GM12878 (cell line): ENCODE results near the gene NOVA2. TPM values are rescaled to one million over a fixed set of nuclear protein-coding genes. Genes with fewer than 3 reads are reported as not detected.

ENCODE experiments used
- ATAC-seq: fragments of 200-7000 bp; cut with Tn5 transposase; 3 replicates; pipeline ENCODE4 v1.9.1; 2020; ENCODE audit warnings: mild to moderate bottlenecking, moderate library complexity
- BruUV-seq: library from RNA; stranded (reverse); fragments of 400-500 nt; replicated peaks from 2 replicates; lab custom pipeline; 2021; lab: Mats Ljungman, UMichigan
- CTCF ChIA-PET: fragments of 300-600 bp; sonication (Branson Sonifier 250); formaldehyde crosslinking; extraction: SDS; loops from one replicate; lab custom pipeline; 2021; ENCODE audit warnings: inconsistent platforms; lab: Yijun Ruan, JAX
- POLR2A ChIA-PET: fragments of 350-600 bp; formaldehyde crosslinking; extraction: SDS; loops from one replicate; lab custom pipeline; 2021; ENCODE audit warnings: inconsistent platforms; lab: Charles Lee
- RAD21 ChIA-PET: fragments of 300-600 bp; sonication (Branson Sonifier 250); formaldehyde crosslinking; loops from one replicate; lab custom pipeline; 2023; ENCODE audit warnings: antibody characterized with exemption; ENCODE audit not compliant: unreplicated experiment; lab: Charles Lee
- SMC1A ChIA-PET: fragments of 300-600 bp; sonication (Branson Sonifier 250); formaldehyde crosslinking; loops from one replicate; lab custom pipeline; 2023; ENCODE audit not compliant: unreplicated experiment, uncharacterized antibody; lab: Charles Lee
- DNase-seq: peaks from one replicate; pipeline ENCODE4 v3.0.0-alpha.2; 2011; ENCODE audit warnings: low read depth, low spot score
- FAIRE-seq: peaks from 3 replicates; lab custom pipeline; 2011; peaks lifted over from hg19 to GRCh38; lab: Jason Lieb, UNC
- H2AFZ ChIP-seq: 2 replicates; pipeline ENCODE4 v1.6.0; 2011; ENCODE audit warnings: low read depth, low read length, control low read depth; ENCODE audit not compliant: control insufficient read depth
- H3K27ac ChIP-seq: 2 replicates; pipeline ENCODE4 v1.5.1; 2011; ENCODE audit warnings: control low read depth; ENCODE audit not compliant: control insufficient read depth, insufficient read depth
- H3K27me3 ChIP-seq, 2 experiments: replicated peaks in 1 of 2; 2 replicates each; pipeline versions ENCODE4 v1.6.0 to v1.6.1; 2011; ENCODE audit warnings: low read length in 1 of 2; ENCODE audit not compliant: control insufficient read depth in 2 of 2, insufficient read depth in 2 of 2
- H3K36me3 ChIP-seq, 2 experiments: 2 replicates each; pipeline ENCODE4 v1.5.1; 2011; ENCODE audit warnings: low read length in 1 of 2; ENCODE audit not compliant: control insufficient read depth in 2 of 2, insufficient read depth in 2 of 2
- H3K4me1 ChIP-seq: 2 replicates; pipeline ENCODE4 v1.6.1; 2011; ENCODE audit warnings: mild to moderate bottlenecking, low read length, moderate library complexity, mixed read lengths; ENCODE audit not compliant: control insufficient read depth, insufficient read depth
- H3K4me2 ChIP-seq: 2 replicates; pipeline ENCODE4 v1.6.0; 2011; ENCODE audit warnings: control low read depth; ENCODE audit not compliant: control insufficient read depth, insufficient read depth
- H3K4me3 ChIP-seq: fragments of 200-600 bp; sonication (generic); 2 replicates; pipeline ENCODE4 v1.5.1; 2016
- H3K79me2 ChIP-seq: 2 replicates; pipeline ENCODE4 v1.6.0; 2011; ENCODE audit warnings: low read length; ENCODE audit not compliant: control insufficient read depth, insufficient read depth
- H3K9ac ChIP-seq: 2 replicates; pipeline ENCODE4 v1.8.0; 2011; ENCODE audit warnings: low read length, control low read depth, mixed read lengths; ENCODE audit not compliant: control insufficient read depth, insufficient read depth
- H3K9me3 ChIP-seq: replicated peaks from 3 replicates; pipeline ENCODE4 v1.5.1; 2011; ENCODE audit warnings: mild to moderate bottlenecking, low read length; ENCODE audit not compliant: control insufficient read depth, insufficient read depth
- H4K20me1 ChIP-seq: 2 replicates; pipeline ENCODE4 v1.6.0; 2011; ENCODE audit not compliant: control insufficient read depth, insufficient read depth
- CREB1 ChIP-seq: IDR thresholded peaks from 2 replicates; pipeline ENCODE4 v1.6.1; 2012; ENCODE audit warnings: low read depth, mild to moderate bottlenecking, inconsistent platforms
- ESRRA ChIP-seq: IDR thresholded peaks from 2 replicates; pipeline ENCODE4 v1.6.1; 2012; ENCODE audit warnings: mild to moderate bottlenecking, low read length, improper control_type of control experiment
- FOXK2 ChIP-seq: fragments of 450-650 bp; IDR thresholded peaks from 2 replicates; pipeline ENCODE4 v1.6.1; 2017; ENCODE audit warnings: mild to moderate bottlenecking, moderate library complexity
- IRF3 ChIP-seq: fragments of 450-650 bp; IDR thresholded peaks from 2 replicates; pipeline ENCODE4 v1.6.1; 2014; ENCODE audit warnings: mild to moderate bottlenecking
- RAD21 ChIP-seq: IDR thresholded peaks from 2 replicates; pipeline ENCODE4 v1.6.1; 2011; ENCODE audit warnings: mild to moderate bottlenecking, low read depth, low read length, moderate library complexity; ENCODE audit not compliant: insufficient read depth
- RUNX3 ChIP-seq: IDR thresholded peaks from 2 replicates; pipeline ENCODE4 v1.6.1; 2012; ENCODE audit warnings: low read length, inconsistent platforms
- TARDBP ChIP-seq: IDR thresholded peaks from 2 replicates; pipeline ENCODE4 v1.6.1; 2016; ENCODE audit warnings: borderline replicate concordance
- TCF12 ChIP-seq: IDR thresholded peaks from 2 replicates; pipeline ENCODE4 v1.6.1; 2011; ENCODE audit warnings: low read depth, mild to moderate bottlenecking, low read length
- USF2 ChIP-seq: IDR thresholded peaks from 2 replicates; pipeline ENCODE4 v1.6.1; 2011; ENCODE audit warnings: low read depth, low read length, improper control_type of control experiment, borderline replicate concordance
- WGBS: methylation state at CpG from one replicate; pipeline ENCODE4 v1.1.6; 2016; ENCODE audit warnings: low lambda C conversion rate; ENCODE audit not compliant: insufficient replicate concordance, insufficient coverage; ENCODE audit errors: missing lambda C conversion rate; 5-methylcytosine and 5-hydroxymethylcytosine counted together
- in situ Hi-C: fragments of 300-500 bp; cut with MboI; formaldehyde crosslinking; loops from 9 replicates; pipeline ENCODE4 v1.14.3; 2018; ENCODE audit warnings: mixed read lengths
- intact Hi-C: fragments of 100-400 bp; cut with micrococcal nuclease; formaldehyde crosslinking; loops from one replicate; pipeline ENCODE4 v1.14.2; 2022; ENCODE audit not compliant: unreplicated experiment
- polyA plus RNA-seq, 11 experiments: library from polyadenylated mRNA; depleted of rRNA in 4 of 11; unstranded in 6 of 11; stranded (reverse) in 5 of 11; fragments of >200 nt; fragmentation: Nextera tagmentation in 4 of 11; fragmentation: Illumina TruSeq in 1 of 11; extraction: Ambion mirVana in 4 of 11; extraction: Trizol in 1 of 11; gene quantifications; 1 replicate in 1 of 11; 2 replicates in 10 of 11; pipeline versions ENCODE4 v1.2.1 to v1.2.3, GENCODE V29; 2011 to 2016; ENCODE audit warnings: inconsistent platforms in 2 of 11, missing spikeins in 2 of 11, low read depth in 1 of 11
- total RNA-seq, 4 experiments: library from RNA; depleted of rRNA in 3 of 4; stranded (reverse); fragments of >200 nt in 3 of 4; fragmentation: Illumina TruSeq in 1 of 4; extraction: Trizol in 1 of 4; gene quantifications; 2 replicates each; pipeline versions ENCODE4 v1.2.1 to v1.2.3, GENCODE V29; 2013 to 2021

NOVA2 gene
- total and polyA plus RNA-seq, 10 of the 15 experiments (the other 5 are each of a cell fraction or from before 2014, with no cell fraction given): under 0.01 to 0.44 (median 0.03) TPM; not detected in 4

GRCh38 chr19:45969676-45970075 lies 4.0 kb downstream of the NOVA2 start:
- CTCF ChIA-PET: no interaction called here
- SMC1A ChIA-PET: no interaction called here
- intact Hi-C loops (no loop called here), in situ Hi-C loops (no loop called here)
- FAIRE-seq: no peak
- no peak for DNase-seq
- Histone ChIP-seq H3K9me3 (no peaks in the 10 kb centered on the region), H3K4me2 (no peak overlapping the region), H4K20me1 (no peaks in the 10 kb centered on the region), H3K27ac (no peak overlapping the region), H3K4me3 (no peak overlapping the region), H3K9ac (no peak overlapping the region), H3K4me1 (no peaks in the 10 kb centered on the region), H2AFZ (no peak overlapping the region), H3K27me3 (peaks cover 0 to 11% of the 10 kb centered on the region in 2 experiments; a peak in 3 of 4 replicates), H3K36me3 (no peaks in the 10 kb centered on the region), H3K79me2 (no peaks in the 10 kb centered on the region)
- no peak for ATAC-seq
- POLR2A ChIA-PET: no interaction called here
- 23% methylated on average over 5 of the region's 5 CpGs for WGBS
- RAD21 ChIA-PET: no interaction called here
- TF ChIP-seq RUNX3 (no peak), TARDBP (no peak), TCF12 (no peak), IRF3 (no peak)
- no TSS peak for BruUV-seq

- no peak for FAIRE-seq
- CTCF ChIA-PET: no interaction called here
- H3K4me3 ChIP-seq: no peak overlapping the region
- no TSS peak for BruUV-seq
- H3K9me3 ChIP-seq: no peaks in the 10 kb centered on the region
- no peaks in the 10 kb centered on the region for H3K36me3 ChIP-seq
- no peak for TF ChIP-seq ESRRA
- TF ChIP-seq USF2: no peak
- TF ChIP-seq RAD21: no peak
- no peak for TF ChIP-seq FOXK2
- no peak for TF ChIP-seq CREB1
- H3K27ac ChIP-seq: no peak overlapping the region
- RAD21 ChIA-PET: no interaction called here
- no peak overlapping the region for H3K4me2 ChIP-seq
- no peak overlapping the region for H3K9ac ChIP-seq
- H4K20me1 ChIP-seq: no peaks in the 10 kb centered on the region
- intact Hi-C loops: no loop called here
- POLR2A ChIA-PET: no interaction called here
- in situ Hi-C loops: no loop called here
- no peak overlapping the region for H2AFZ ChIP-seq
- H3K79me2 ChIP-seq: no peaks in the 10 kb centered on the region
- 17% methylated on average over 9 of the region's 9 CpGs for WGBS
- no peak for DNase-seq
- H3K27me3 ChIP-seq: peaks cover 0 to 11% of the 10 kb centered on the region in 2 experiments; a peak in 2 of 4 replicates
- H3K4me1 ChIP-seq: no peaks in the 10 kb centered on the region
- ATAC-seq: no peak
- SMC1A ChIA-PET: no interaction called here
Observed at GRCh38 chr19:45968626-45969025, 5.0 kb downstream of the NOVA2 start.
